SK-N-SH treated with all-trans-retinoic acid at 6 μM for 48 hours (cell line): Measurements from ENCODE around the gene ETV6.

ENCODE experiments used
- TCF4 ChIP-seq: fragments of 250-450 bp; sonication (Bioruptor Pico); IDR thresholded peaks from 2 replicates; pipeline ENCODE4 v1.8.0; 2021; ENCODE audit warnings: mild to moderate bottlenecking, moderate library complexity, borderline replicate concordance
- ZFP3 ChIP-seq: fragments of 250-450 bp; sonication (Bioruptor Pico); IDR thresholded peaks from 2 replicates; pipeline ENCODE4 v1.5.0; 2020; ENCODE audit warnings: mild to moderate bottlenecking, moderate library complexity
- TF ChIP-seq, protein P1 (sequence below): fragments of 250-450 bp; sonication (Bioruptor Pico); IDR thresholded peaks from 2 replicates; pipeline ENCODE4 v1.5.1; 2020; ENCODE audit warnings: low read depth, mild to moderate bottlenecking, moderate library complexity
- TF ChIP-seq, protein P2 (sequence below): fragments of 250-450 bp; sonication (Bioruptor Pico); IDR thresholded peaks from 2 replicates; pipeline ENCODE4 v1.8.0; 2020; ENCODE audit warnings: mild to moderate bottlenecking, moderate library complexity, borderline replicate concordance
- TF ChIP-seq, protein P3 (sequence below): fragments of 250-450 bp; sonication (Bioruptor Pico); IDR thresholded peaks from 2 replicates; pipeline ENCODE4 v1.8.0; 2021; ENCODE audit warnings: low read depth, mild to moderate bottlenecking, moderate library complexity, borderline replicate concordance

DNA sequence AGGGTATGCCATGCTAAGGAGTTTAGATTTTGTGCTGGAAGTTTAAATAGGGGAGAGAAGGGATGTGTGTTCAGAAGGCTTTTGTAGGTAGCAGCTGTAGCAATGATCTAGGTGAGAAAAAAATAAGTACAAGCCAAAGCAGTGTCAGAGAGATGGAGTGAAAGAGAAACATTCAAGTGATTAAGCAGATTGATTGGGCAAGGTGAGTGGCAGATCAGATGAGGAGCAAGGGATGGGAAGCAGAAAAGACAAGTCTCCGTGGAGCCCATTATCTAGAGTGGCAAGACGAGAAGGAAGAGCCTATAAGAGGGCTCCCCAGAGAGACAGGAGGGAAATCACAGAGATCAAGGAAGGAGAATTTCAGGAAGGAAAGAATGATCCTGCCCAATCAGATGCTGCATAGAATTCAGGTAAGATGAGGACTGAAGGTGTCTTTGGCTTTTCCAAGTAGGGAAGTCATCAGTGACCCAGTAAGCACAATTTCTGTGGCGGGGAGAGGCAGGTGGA lies 133.5 kb downstream of the ETV6 start:
- TF ChIP-seq, protein P1, sequence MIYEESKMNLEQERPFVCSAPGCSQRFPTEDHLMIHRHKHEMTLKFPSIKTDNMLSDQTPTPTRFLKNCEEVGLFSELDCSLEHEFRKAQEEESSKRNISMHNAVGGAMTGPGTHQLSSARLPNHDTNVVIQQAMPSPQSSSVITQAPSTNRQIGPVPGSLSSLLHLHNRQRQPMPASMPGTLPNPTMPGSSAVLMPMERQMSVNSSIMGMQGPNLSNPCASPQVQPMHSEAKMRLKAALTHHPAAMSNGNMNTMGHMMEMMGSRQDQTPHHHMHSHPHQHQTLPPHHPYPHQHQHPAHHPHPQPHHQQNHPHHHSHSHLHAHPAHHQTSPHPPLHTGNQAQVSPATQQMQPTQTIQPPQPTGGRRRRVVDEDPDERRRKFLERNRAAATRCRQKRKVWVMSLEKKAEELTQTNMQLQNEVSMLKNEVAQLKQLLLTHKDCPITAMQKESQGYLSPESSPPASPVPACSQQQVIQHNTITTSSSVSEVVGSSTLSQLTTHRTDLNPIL (CRISPR knock-in tag), result no peak
- TF ChIP-seq, protein P2, sequence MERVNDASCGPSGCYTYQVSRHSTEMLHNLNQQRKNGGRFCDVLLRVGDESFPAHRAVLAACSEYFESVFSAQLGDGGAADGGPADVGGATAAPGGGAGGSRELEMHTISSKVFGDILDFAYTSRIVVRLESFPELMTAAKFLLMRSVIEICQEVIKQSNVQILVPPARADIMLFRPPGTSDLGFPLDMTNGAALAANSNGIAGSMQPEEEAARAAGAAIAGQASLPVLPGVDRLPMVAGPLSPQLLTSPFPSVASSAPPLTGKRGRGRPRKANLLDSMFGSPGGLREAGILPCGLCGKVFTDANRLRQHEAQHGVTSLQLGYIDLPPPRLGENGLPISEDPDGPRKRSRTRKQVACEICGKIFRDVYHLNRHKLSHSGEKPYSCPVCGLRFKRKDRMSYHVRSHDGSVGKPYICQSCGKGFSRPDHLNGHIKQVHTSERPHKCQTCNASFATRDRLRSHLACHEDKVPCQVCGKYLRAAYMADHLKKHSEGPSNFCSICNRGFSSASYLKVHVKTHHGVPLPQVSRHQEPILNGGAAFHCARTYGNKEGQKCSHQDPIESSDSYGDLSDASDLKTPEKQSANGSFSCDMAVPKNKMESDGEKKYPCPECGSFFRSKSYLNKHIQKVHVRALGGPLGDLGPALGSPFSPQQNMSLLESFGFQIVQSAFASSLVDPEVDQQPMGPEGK (CRISPR knock-in tag), result no peak
- TF ChIP-seq ZFP3 (CRISPR knock-in tag) (no peak), TCF4 (CRISPR knock-in tag) (no peak)
- TF ChIP-seq, protein P3, sequence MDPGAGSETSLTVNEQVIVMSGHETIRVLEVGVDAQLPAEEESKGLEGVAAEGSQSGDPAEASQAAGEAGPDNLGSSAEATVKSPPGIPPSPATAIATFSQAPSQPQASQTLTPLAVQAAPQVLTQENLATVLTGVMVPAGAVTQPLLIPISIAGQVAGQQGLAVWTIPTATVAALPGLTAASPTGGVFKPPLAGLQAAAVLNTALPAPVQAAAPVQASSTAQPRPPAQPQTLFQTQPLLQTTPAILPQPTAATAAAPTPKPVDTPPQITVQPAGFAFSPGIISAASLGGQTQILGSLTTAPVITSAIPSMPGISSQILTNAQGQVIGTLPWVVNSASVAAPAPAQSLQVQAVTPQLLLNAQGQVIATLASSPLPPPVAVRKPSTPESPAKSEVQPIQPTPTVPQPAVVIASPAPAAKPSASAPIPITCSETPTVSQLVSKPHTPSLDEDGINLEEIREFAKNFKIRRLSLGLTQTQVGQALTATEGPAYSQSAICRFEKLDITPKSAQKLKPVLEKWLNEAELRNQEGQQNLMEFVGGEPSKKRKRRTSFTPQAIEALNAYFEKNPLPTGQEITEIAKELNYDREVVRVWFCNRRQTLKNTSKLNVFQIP (CRISPR knock-in tag), result no peak
